Measurements from ENCODE around the gene SYT15. TPM values are rescaled to one million over a fixed set of nuclear protein-coding genes. Genes with fewer than 3 reads are reported as not detected.
"Not testable (repeated sequence)": the region's sequence is repeated elsewhere in the genome, so short reads cannot be mapped to it uniquely, and the experiment has no call there.

Gene SYT15
- 1 to 10 TPM; 2.6 to 7.1 TPM for total RNA-seq

GRCh38 chr10:46578474-46579178, at the start of gene SYT15:
TSS of gene SYT15 (plus strand) at chr10:46579128. CDS start at chr10:46579169, 41 bp downstream.
- not testable (repeated sequence) for ATAC-seq (ENCODE audit: insufficient number of reproducible peaks, low FRiP score, low read depth); H3K36me3 ChIP-seq

GRCh38 chr10:46529742-46530141, 49.2 kb upstream of the SYT15 start:
- not testable (repeated sequence) for H3K9me3 ChIP-seq; ATAC-seq (ENCODE audit: insufficient number of reproducible peaks, low FRiP score, low read depth); H3K4me1 ChIP-seq (ENCODE audit: control insufficient read depth in 1 of 2, low read depth in 2 of 2); DNase-seq (ENCODE audit: low spot score); H3K27me3 ChIP-seq (replicated peaks; ENCODE audit: insufficient read depth); H3K27ac ChIP-seq; H3K36me3 ChIP-seq; H3K4me3 ChIP-seq

More at GRCh38 chr10:46578474-46579178, at the start of gene SYT15:
- H3K4me3 ChIP-seq: peak within 1 kb of the TSS; percentile 35
- H3K4me1 ChIP-seq (ENCODE audit: control insufficient read depth in 1 of 2, low read depth in 2 of 2); H3K9me3 ChIP-seq; H3K27ac ChIP-seq; H3K27me3 ChIP-seq (replicated peaks; ENCODE audit: insufficient read depth); DNase-seq (ENCODE audit: low spot score): not testable (repeated sequence)

- no peak for TF ChIP-seq CTCF (IDR thresholded peaks at IDR 0.05)
- no peak for ATAC-seq (ENCODE audit: insufficient number of reproducible peaks, low FRiP score, low read depth)
- H3K27me3 ChIP-seq (replicated peaks; ENCODE audit: insufficient read depth): no peaks in the 10 kb centered on the region
- H3K9me3 ChIP-seq: no peaks in the 10 kb centered on the region
- no peak overlapping the region for H3K4me3 ChIP-seq
- H3K4me1 ChIP-seq (ENCODE audit: control insufficient read depth in 1 of 2, low read depth in 2 of 2): no peaks in the 10 kb centered on the region
- DNase-seq (ENCODE audit: low spot score): no peak
- H3K36me3 ChIP-seq: no peaks in the 10 kb centered on the region
- no peak overlapping the region for H3K27ac ChIP-seq
Observed at GRCh38 chr10:46530249-46531186, 48.4 kb upstream of the SYT15 start.

- not testable (repeated sequence) for H3K27me3 ChIP-seq (replicated peaks; ENCODE audit: insufficient read depth); H3K4me1 ChIP-seq (ENCODE audit: control insufficient read depth in 1 of 2, low read depth in 2 of 2); H3K36me3 ChIP-seq; H3K9me3 ChIP-seq; ATAC-seq (ENCODE audit: insufficient number of reproducible peaks, low FRiP score, low read depth); H3K27ac ChIP-seq; DNase-seq (ENCODE audit: low spot score); H3K4me3 ChIP-seq
Observed at GRCh38 chr10:46532256-46532655, 46.7 kb upstream of the SYT15 start.

- DNase-seq (ENCODE audit: low spot score): no peak
- Histone ChIP-seq H3K4me1 (ENCODE audit: control insufficient read depth in 1 of 2, low read depth in 2 of 2) (peaks cover 3 to 13% of the 10 kb centered on the region in 2 donors), H3K36me3 (no peaks in the 10 kb centered on the region), H3K27ac (no peak overlapping the region), H3K4me3 (no peak overlapping the region), H3K9me3 (no peaks in the 10 kb centered on the region), H3K27me3 (replicated peaks; ENCODE audit: insufficient read depth) (no peaks in the 10 kb centered on the region)
- no peak for TF ChIP-seq CTCF (IDR thresholded peaks at IDR 0.05)
- ATAC-seq (ENCODE audit: insufficient number of reproducible peaks, low FRiP score, low read depth): no peak
Observed at GRCh38 chr10:46534828-46535524, 44.0 kb upstream of the SYT15 start.

- Histone ChIP-seq H3K27me3 (replicated peaks; ENCODE audit: insufficient read depth) (no peaks in the 10 kb centered on the region), H3K9me3 (no peaks in the 10 kb centered on the region), H3K4me3 (no peak overlapping the region), H3K27ac (no peak overlapping the region), H3K4me1 (ENCODE audit: control insufficient read depth in 1 of 2, low read depth in 2 of 2) (peaks cover 12 to 24% of the 10 kb centered on the region in 2 donors), H3K36me3 (no peaks in the 10 kb centered on the region)
- DNase-seq (ENCODE audit: low spot score): no peak
- no peak for ATAC-seq (ENCODE audit: insufficient number of reproducible peaks, low FRiP score, low read depth)
- TF ChIP-seq CTCF (IDR thresholded peaks at IDR 0.05): no peak
Observed at GRCh38 chr10:46536171-46536570, 42.8 kb upstream of the SYT15 start.
